ENCODE measurements around the gene LRP1B.

- TF ChIP-seq CTCF (IDR thresholded peaks at IDR 0.05) (no peak), EZH2 (IDR thresholded peaks at IDR 0.05; ENCODE audit: borderline replicate concordance, insufficient read depth, low read depth, low read length, poor library complexity, severe bottlenecking) (no peak)
Measured at GRCh38 chr2:141062443-141062842, 1068.4 kb downstream of the LRP1B start.
